Upper lobe of left lung (tissue), 6 donors: ENCODE measurements around the gene CD83. TPM values are rescaled to one million over a fixed set of nuclear protein-coding genes. Genes with fewer than 3 reads are reported as not detected.
"Not testable (repeated sequence)": the region's sequence is repeated elsewhere in the genome, so short reads cannot be mapped to it uniquely, and the experiment has no call there.

Experiments
- ATAC-seq, 2 donors: fragments of 200-7000 bp; cut with Tn5 transposase; one replicate each; pipeline ENCODE4 v1.9.1; 2022; ENCODE audit warnings: mild to moderate bottlenecking in 2 of 2, moderate library complexity in 2 of 2; ENCODE audit not compliant: low FRiP score in 2 of 2
- DNase-seq, 2 donors: peaks; one replicate each; pipeline ENCODE4 v3.0.0-alpha.2; 2019 to 2020
- H3K27ac ChIP-seq, 4 donors: fragments of 200-600 bp; sonication (generic); one replicate each; pipeline ENCODE4 v1.5.1; 2016 to 2019
- H3K27me3 ChIP-seq, 4 donors: fragments of 200-600 bp; sonication (generic); one replicate each; pipeline ENCODE4 v1.5.1; 2017 to 2019
- H3K36me3 ChIP-seq, 4 donors: fragments of 200-600 bp; sonication (generic); one replicate each; pipeline ENCODE4 v1.5.1; 2016 to 2019
- H3K4me1 ChIP-seq, 4 donors: fragments of 200-600 bp; sonication (generic); one replicate each; pipeline ENCODE4 v1.5.1; 2018 to 2019
- H3K4me3 ChIP-seq, 4 donors: fragments of 200-600 bp; sonication (generic); one replicate each; pipeline ENCODE4 v1.5.1; 2017 to 2019; ENCODE audit warnings: mild to moderate bottlenecking in 2 of 4, moderate library complexity in 1 of 4
- H3K9me3 ChIP-seq, 4 donors: fragments of 200-600 bp; sonication (generic); one replicate each; pipeline ENCODE4 v1.5.1; 2018 to 2019
- EP300 ChIP-seq, 4 donors: sonication (generic); formaldehyde crosslinking; IDR thresholded peaks; one replicate each; pipeline ENCODE4 v1.5.1; 2017; ENCODE audit warnings: antibody characterized with exemption in 4 of 4, control low read depth in 2 of 4
- POLR2A ChIP-seq, 4 donors: fragments of 450-650 bp; IDR thresholded peaks; one replicate each; pipeline ENCODE4 v1.5.1; 2016 to 2017; ENCODE audit warnings: antibody characterized with exemption in 4 of 4, mild to moderate bottlenecking in 2 of 4
- POLR2AphosphoS5 ChIP-seq, 2 donors: sonication (generic); formaldehyde crosslinking; IDR thresholded peaks; one replicate each; pipeline ENCODE4 v1.5.1; 2017; ENCODE audit warnings: antibody characterized with exemption in 2 of 2
- WGBS, 2 donors: methylation state at CpG; one replicate each; pipeline ENCODE4 v1.1.5; 2017 to 2018; 5-methylcytosine and 5-hydroxymethylcytosine counted together
- total RNA-seq, 6 donors: library from RNA; depleted of rRNA in 4 of 6; stranded (reverse); fragments of >200 nt in 4 of 6; gene quantifications; one replicate each; pipeline versions ENCODE4 v1.1.0 to v1.2.1, GENCODE V29; 2016 to 2021
- TF ChIP-seq, protein P1 (sequence below), 6 experiments: fragments of 450-650 bp in 4 of 6; fragments of 200-600 bp in 2 of 6; sonication (generic) in 2 of 6; IDR thresholded peaks; one replicate each; pipeline ENCODE4 v1.5.1; 2016 to 2019; ENCODE audit warnings: antibody characterized with exemption in 6 of 6
- donor health status: DM: no; HTN: no; CAD: no; lungs with moderate emphysema.
- donor health status: DM: no; HTN: yes; CAD: no; lungs with severe emphysema.

The CD83 gene
- total RNA-seq, 6 donors from 2014 or later: 13.6 to 40.6 (median 21.5) TPM

DNA sequence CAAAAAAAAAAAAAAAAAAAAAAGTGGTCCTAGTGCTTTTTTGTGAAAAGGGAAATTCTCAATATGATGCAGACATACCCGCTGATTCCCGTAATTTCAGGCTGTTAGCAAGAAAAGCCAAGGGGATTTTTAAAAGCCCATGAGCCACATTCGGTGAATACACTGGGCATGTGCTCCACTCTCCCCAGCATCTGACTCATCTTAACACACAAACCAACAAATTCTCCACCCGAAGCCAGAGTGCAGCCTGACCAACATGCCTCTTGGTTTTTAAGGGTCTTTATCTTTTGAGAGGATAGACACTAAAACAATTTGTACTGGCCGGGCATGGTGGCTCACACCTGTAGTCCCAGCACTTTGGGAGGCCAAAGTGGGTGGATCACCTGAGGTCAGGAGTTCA is 45.5 kb upstream of the CD83 start:
- Histone ChIP-seq H3K4me1 (peaks cover 0 to 3% (median 0%) of the 10 kb centered on the region in 4 donors), H3K36me3 (no peaks in the 10 kb centered on the region), H3K9me3 (no peaks in the 10 kb centered on the region), H3K27ac (no peak overlapping the region), H3K27me3 (no peaks in the 10 kb centered on the region), H3K4me3 (no peak overlapping the region)
- ATAC-seq (no peak), DNase-seq (no peak)
- 70 to 83% methylated on average over 5 of the region's 5 CpGs for WGBS, 2 donors
- TF ChIP-seq POLR2A (IDR thresholded peaks at IDR 0.05): no peak
- TF ChIP-seq POLR2AphosphoS5 (IDR thresholded peaks at IDR 0.05): no peak
- no peak for TF ChIP-seq EP300 (IDR thresholded peaks at IDR 0.05)

DNA sequence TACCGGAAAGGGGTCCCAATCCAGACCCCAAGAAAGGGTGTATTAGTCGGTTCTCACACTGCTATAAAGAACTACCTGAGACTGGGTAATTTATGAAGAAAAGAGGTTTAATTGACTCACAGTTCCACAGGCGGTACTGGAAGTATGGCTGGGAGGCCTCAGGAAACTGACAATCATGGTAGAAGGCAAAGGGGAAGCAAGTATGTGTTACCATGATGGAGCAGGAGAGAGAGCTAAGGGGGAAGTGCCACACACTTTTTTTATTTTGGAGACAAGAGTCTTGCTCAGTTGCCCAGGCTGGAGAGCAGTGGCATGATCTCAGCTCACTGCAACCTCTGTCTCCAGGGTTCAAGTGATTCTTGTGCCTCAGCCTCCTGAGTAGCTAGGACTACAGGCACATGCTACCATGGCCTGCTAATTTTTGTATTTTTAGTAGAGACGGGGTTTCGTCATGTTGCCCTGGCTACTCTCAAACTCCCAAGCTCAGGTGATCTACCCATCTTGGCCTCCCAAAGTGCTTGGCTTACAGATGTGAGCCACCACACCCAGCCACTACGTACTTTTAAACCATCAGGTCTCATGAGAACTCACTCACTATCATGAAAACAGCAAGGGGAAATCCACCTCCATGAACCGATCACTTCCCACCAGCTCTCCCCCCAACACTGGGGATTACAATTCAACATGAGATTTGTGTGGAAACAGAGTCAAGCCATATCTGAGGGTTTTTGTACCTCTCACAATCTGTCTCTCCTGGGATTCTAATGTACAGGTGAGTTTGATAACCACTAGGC is 43.8 kb upstream of the CD83 start:
- not testable (repeated sequence) for H3K4me3 ChIP-seq, DNase-seq, H3K27me3 ChIP-seq, ATAC-seq, H3K36me3 ChIP-seq, H3K4me1 ChIP-seq, H3K9me3 ChIP-seq, H3K27ac ChIP-seq
- WGBS, 2 donors: 95 to 97% methylated on average over 7 of the region's 7 CpGs

DNA sequence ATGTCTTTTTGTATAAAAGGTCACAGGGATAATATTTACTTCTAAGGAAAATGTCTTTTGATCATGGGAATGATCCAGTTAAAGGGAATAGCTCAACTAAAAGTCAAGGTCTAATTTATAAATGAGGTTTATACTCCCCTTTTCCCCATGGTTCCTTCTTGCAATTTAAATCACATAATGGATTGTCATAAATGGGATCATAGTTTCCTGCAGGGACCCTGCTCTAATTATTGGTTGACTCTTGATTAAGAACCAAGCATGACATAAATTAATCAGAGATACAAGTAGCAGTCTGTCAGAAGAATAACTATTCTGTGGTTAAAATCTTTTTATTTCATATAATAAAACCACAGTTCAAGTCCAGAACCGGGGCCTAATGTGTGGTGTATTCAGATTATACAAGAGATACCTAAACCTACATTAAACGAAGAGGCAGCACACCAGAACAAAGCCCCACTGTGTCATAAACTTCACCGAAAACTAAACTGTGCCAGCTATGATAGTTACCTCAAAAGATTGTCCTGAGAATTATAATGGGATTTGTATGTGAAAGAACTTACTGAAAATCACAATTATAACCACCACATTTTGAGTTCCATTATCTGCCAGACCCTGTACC is 43.0 kb upstream of the CD83 start:
- ATAC-seq (no peak), DNase-seq (no peak)
- peak overlapping the region; percentile 0 to 43 (median 32) for H3K4me3 ChIP-seq

DNA sequence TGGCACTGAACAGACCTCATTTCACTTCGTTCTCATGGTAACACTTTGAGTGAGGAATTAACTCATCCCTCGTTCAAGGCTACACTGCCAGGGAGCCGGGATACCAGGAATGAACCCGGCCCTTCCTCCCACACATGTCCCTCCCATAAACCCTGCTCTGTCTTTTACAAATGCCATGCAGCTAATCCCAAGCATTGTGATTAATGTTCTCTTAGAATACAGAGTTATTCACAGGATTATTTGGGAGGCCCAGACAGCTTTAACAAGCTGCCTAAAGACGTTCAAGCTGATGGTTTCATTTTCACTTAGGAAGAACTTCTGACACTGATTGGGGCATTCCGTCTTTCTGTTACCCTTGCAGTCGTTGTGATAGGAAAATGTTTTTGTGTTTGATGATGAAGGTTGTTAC is 42.5 kb upstream of the CD83 start:
- no peak for DNase-seq
- Histone ChIP-seq H3K27me3 (no peaks in the 10 kb centered on the region), H3K4me1 (peaks cover 0 to 3% (median 0%) of the 10 kb centered on the region in 4 donors), H3K9me3 (no peaks in the 10 kb centered on the region), H3K36me3 (no peaks in the 10 kb centered on the region), H3K27ac (peak overlapping the region in 3 of 4 donors; percentile 57 to 77 (median 77)), H3K4me3 (peak overlapping the region; percentile 0 to 43 (median 32))
- TF ChIP-seq POLR2AphosphoS5 (IDR thresholded peaks at IDR 0.05): peak in 1 of 2 donors; percentile 16
- TF ChIP-seq, protein P1, sequence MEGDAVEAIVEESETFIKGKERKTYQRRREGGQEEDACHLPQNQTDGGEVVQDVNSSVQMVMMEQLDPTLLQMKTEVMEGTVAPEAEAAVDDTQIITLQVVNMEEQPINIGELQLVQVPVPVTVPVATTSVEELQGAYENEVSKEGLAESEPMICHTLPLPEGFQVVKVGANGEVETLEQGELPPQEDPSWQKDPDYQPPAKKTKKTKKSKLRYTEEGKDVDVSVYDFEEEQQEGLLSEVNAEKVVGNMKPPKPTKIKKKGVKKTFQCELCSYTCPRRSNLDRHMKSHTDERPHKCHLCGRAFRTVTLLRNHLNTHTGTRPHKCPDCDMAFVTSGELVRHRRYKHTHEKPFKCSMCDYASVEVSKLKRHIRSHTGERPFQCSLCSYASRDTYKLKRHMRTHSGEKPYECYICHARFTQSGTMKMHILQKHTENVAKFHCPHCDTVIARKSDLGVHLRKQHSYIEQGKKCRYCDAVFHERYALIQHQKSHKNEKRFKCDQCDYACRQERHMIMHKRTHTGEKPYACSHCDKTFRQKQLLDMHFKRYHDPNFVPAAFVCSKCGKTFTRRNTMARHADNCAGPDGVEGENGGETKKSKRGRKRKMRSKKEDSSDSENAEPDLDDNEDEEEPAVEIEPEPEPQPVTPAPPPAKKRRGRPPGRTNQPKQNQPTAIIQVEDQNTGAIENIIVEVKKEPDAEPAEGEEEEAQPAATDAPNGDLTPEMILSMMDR (IDR thresholded peaks at IDR 0.05): no peak
- peak in 1 of 2 donors; percentile 74 for ATAC-seq
- WGBS, 2 donors: 1 to 4% methylated on average over 7 of the region's 7 CpGs

More for the DNA sequence above, 43.0 kb upstream of the CD83 start:
- Histone ChIP-seq H3K27ac (peak overlapping the region in 3 of 4 donors; percentile 57 to 77 (median 77)), H3K27me3 (no peaks in the 10 kb centered on the region), H3K4me1 (peaks cover 0 to 3% (median 0%) of the 10 kb centered on the region in 4 donors), H3K9me3 (no peaks in the 10 kb centered on the region), H3K36me3 (no peaks in the 10 kb centered on the region)
- WGBS, 2 donors: 67 to 71% methylated on average over 3 of the region's 3 CpGs
- TF ChIP-seq, protein P1 (IDR thresholded peaks at IDR 0.05): no peak
- TF ChIP-seq EP300 (IDR thresholded peaks at IDR 0.05) (no peak), POLR2A (IDR thresholded peaks at IDR 0.05) (no peak), POLR2AphosphoS5 (IDR thresholded peaks at IDR 0.05) (no peak)

DNA sequence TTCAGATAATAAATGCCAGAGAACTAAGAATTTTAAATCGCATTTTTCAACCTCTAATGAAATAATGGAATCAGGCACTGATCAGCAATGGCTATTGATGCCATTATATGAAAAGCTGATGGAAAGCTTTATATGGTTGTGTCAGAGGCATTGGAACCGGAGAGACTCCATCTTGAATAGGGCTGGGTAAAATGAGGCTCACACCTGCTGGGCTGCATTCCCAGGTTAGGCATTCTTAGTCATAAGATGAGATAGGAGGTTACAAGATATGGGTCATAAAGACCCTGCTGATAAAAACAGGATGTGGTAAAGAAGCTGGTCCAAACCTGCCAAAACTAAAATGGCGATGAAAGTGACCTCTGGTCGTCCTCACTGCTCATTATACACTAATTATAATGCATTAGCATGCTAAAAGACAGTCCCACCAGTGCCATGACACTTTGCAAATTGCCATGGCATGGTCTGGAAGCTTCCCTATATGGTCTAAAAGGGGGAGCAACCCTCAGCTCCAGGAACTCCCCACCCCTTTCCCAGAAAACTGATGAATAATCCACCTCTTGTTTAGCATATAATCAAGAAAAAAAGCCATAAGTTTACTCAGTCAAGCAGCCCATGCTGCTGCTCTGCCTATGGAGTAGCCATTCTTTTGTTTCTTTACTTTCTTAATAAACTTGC is 40.2 kb upstream of the CD83 start:
- Histone ChIP-seq H3K27ac (no peak overlapping the region), H3K4me3 (no peak overlapping the region), H3K4me1 (peaks cover 0 to 3% (median 0%) of the 10 kb centered on the region in 4 donors), H3K27me3 (no peaks in the 10 kb centered on the region), H3K9me3 (no peaks in the 10 kb centered on the region), H3K36me3 (no peaks in the 10 kb centered on the region)
- ATAC-seq (no peak), DNase-seq (no peak)
- 88 to 89% methylated on average over 4 of the region's 4 CpGs for WGBS, 2 donors
- no peak for TF ChIP-seq POLR2A (IDR thresholded peaks at IDR 0.05)
- TF ChIP-seq EP300 (IDR thresholded peaks at IDR 0.05): no peak
- no peak for TF ChIP-seq POLR2AphosphoS5 (IDR thresholded peaks at IDR 0.05)
- TF ChIP-seq, protein P1 (IDR thresholded peaks at IDR 0.05): no peak
